ENCODE data around the gene PRMT5.
"Not testable (repeated sequence)": the region's sequence is repeated elsewhere in the genome, so short reads cannot be mapped to it uniquely, and the experiment has no call there.

PRMT5 gene

DNA sequence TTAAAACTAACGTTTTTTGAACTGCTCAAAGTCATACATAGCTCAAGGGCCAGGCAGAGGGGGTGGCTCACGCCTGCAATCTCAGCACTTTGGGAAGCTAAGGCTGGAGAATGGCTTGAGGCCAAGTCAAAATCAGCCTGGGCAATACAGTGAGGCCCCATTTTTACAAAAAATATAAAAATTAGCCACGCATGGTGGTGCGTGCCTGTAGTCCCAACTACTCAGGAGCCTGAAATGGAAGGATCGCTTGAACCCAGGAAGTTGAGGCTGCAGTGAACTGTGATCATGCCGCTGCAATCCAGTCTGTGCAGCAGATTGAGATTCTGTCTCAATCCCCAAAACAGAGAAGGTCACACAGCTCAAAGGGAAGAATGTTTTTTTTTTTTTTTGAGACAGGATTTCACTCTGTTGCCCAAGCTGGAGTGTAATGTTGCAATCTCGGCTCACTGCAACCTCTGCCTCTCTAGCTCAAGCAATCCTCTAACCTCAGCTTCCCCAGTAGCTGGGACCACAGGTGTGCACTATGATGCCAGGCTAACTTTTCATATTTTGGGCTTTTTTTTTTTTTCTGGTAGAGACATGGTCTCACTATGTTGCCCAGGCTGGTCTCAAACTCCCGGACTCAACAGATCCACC lies 13.2 kb downstream of the PRMT5 start:
- no peak overlapping the region for H3K27ac ChIP-seq (ENCODE audit: insufficient read depth, low read depth, low read length, poor library complexity, severe bottlenecking)
- no peaks in the 10 kb centered on the region for H3K9me3 ChIP-seq (ENCODE audit: control insufficient read depth, low read length)
- no peaks in the 10 kb centered on the region for H3K27me3 ChIP-seq (ENCODE audit: control insufficient read depth, insufficient read depth, low read length, poor library complexity, severe bottlenecking)
- 92 to 93% methylated on average over 8 of the region's 8 CpGs for whole genome bisulfite sequencing, 2 experiments
- peaks cover 10% of the 10 kb centered on the region for H3K36me3 ChIP-seq (ENCODE audit: control insufficient read depth, insufficient read depth, low read length)
- peaks cover 8% of the 10 kb centered on the region for H3K4me1 ChIP-seq (ENCODE audit: control insufficient read depth, insufficient read depth, low read length)
- H3K4me3 ChIP-seq (ENCODE audit: insufficient read depth, low read depth, low read length) = no peak overlapping the region

DNA sequence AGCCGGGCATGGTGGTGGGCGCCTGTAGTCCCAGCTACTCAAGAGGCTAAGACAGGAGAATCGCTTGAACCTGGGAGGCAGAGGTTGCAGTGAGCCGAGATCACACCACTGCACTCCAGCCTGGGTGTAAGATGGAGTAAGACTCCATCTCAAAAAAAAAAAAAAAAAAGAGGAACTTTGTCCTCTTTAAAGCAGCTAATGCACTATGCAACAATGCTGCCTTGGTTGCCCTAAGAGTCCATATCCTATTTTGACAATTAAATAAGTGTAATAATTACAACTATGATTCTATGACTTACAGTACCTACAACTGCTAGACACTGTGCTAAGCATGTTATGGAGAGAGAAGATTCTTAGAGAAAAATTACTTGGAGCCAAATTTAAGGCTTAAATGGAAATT lies 14.3 kb downstream of the PRMT5 start:
- not testable (repeated sequence) for H3K4me3 ChIP-seq (ENCODE audit: insufficient read depth, low read depth, low read length)

DNA sequence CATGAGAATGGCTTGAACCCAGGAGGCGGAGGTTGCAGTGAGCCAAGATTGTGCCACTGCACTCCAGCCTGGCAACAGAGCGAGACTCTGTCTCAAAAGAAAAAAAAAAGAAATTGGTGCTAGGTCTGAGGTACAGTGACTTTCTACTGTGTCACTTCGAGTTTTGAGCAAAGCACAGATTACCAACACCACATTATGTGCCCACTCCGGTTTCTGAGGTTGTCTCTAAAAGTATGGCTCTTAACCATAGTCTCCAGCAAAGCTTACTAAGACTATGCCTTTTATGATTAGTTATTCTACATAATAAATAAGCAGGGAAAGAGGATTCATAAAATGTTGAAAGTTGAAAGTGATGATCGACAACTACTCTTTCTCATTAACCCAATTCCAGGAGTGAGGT lies 18.3 kb downstream of the PRMT5 start:
- Histone ChIP-seq H3K27ac (ENCODE audit: insufficient read depth, low read depth, low read length, poor library complexity, severe bottlenecking) (no peak overlapping the region), H3K4me3 (ENCODE audit: insufficient read depth, low read depth, low read length) (no peak overlapping the region), H3K9me3 (ENCODE audit: control insufficient read depth, low read length) (no peaks in the 10 kb centered on the region), H3K4me1 (ENCODE audit: control insufficient read depth, insufficient read depth, low read length) (no peaks in the 10 kb centered on the region), H3K27me3 (ENCODE audit: control insufficient read depth, insufficient read depth, low read length, poor library complexity, severe bottlenecking) (no peaks in the 10 kb centered on the region), H3K36me3 (ENCODE audit: control insufficient read depth, insufficient read depth, low read length) (peaks cover 26% of the 10 kb centered on the region)
- WGBS, 2 experiments = 95 to 96% methylated on average over 4 to 5 of the region's 5 CpGs

More for the DNA sequence above, 14.3 kb downstream of the PRMT5 start:
- not testable (repeated sequence) for H3K4me1 ChIP-seq (ENCODE audit: control insufficient read depth, insufficient read depth, low read length); H3K27me3 ChIP-seq (ENCODE audit: control insufficient read depth, insufficient read depth, low read length, poor library complexity, severe bottlenecking); H3K9me3 ChIP-seq (ENCODE audit: control insufficient read depth, low read length); H3K36me3 ChIP-seq (ENCODE audit: control insufficient read depth, insufficient read depth, low read length); H3K27ac ChIP-seq (ENCODE audit: insufficient read depth, low read depth, low read length, poor library complexity, severe bottlenecking)
- WGBS, 2 experiments = 94 to 96% methylated on average over 4 of the region's 4 CpGs

DNA sequence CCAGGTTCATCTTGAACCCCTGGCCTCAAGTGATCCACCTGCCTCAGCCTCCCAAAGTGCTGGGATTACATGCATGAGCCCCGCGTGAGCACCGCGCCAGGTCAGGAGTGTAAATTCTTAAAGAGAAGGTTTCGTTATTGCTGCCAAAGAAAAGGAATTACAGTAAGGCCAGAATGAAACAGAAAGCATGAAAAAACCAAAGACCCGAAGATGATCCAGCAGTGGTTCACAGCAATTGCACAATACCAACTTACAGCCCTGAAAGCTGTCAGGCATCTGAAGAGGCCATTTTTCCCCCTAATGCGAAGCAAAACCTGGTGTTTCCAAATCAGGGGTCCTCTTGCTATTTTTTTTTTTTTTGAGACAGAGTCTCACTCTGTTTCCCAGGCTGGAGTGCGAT lies 20.6 kb downstream of the PRMT5 start:
- H3K27me3 ChIP-seq (ENCODE audit: control insufficient read depth, insufficient read depth, low read length, poor library complexity, severe bottlenecking) = no peaks in the 10 kb centered on the region
- no peak overlapping the region for H3K27ac ChIP-seq (ENCODE audit: insufficient read depth, low read depth, low read length, poor library complexity, severe bottlenecking)
- WGBS, 2 experiments = 90 to 93% methylated on average over 8 of the region's 8 CpGs
- H3K9me3 ChIP-seq (ENCODE audit: control insufficient read depth, low read length) = no peaks in the 10 kb centered on the region
- H3K4me3 ChIP-seq (ENCODE audit: insufficient read depth, low read depth, low read length) = no peak overlapping the region
- no peaks in the 10 kb centered on the region for H3K4me1 ChIP-seq (ENCODE audit: control insufficient read depth, insufficient read depth, low read length)
- peaks cover 49% of the 10 kb centered on the region for H3K36me3 ChIP-seq (ENCODE audit: control insufficient read depth, insufficient read depth, low read length)

DNA sequence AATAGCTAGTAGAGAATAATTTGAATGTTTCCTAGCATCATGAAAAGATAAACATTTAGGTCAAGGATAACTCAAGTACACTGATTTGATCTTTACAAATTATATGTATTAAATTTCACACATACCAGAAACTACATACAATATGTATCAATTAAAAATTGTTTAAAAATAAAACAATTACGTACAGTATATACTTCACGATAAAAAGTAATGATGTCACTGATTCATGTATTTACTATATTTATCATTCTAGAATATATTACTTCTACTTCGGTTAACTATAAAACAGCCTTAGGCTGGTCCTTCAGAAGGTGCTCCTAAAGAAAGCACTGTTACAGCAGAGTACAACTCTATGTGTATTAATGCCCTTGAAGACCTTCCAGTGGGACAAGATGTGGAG lies 21.7 kb downstream of the PRMT5 start:
- WGBS, 2 experiments = 88 to 100% methylated on average over 1 of the region's 3 CpGs
- no peak overlapping the region for H3K4me3 ChIP-seq (ENCODE audit: insufficient read depth, low read depth, low read length)
- H3K36me3 ChIP-seq (ENCODE audit: control insufficient read depth, insufficient read depth, low read length) = peaks cover 57% of the 10 kb centered on the region
- H3K4me1 ChIP-seq (ENCODE audit: control insufficient read depth, insufficient read depth, low read length) = no peaks in the 10 kb centered on the region
- H3K9me3 ChIP-seq (ENCODE audit: control insufficient read depth, low read length) = no peaks in the 10 kb centered on the region
- no peak overlapping the region for H3K27ac ChIP-seq (ENCODE audit: insufficient read depth, low read depth, low read length, poor library complexity, severe bottlenecking)
- no peaks in the 10 kb centered on the region for H3K27me3 ChIP-seq (ENCODE audit: control insufficient read depth, insufficient read depth, low read length, poor library complexity, severe bottlenecking)

DNA sequence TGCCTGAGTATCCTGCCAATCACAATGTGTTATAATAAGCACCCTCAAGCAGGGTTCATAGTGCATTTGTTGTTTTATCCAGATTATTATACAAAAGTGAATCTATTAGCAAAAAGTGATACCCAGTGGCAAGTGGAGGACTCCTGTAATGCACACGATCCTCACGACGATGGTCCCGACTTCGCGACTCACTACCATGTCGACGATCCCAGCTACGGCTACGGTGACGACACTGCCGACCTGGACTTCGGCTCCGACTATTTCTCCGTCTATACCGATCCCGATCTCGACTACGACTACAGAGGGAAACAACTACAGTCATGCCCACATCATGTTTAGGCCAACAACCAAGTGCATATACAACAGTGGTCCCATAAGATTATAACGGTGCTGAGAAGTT lies 23.1 kb downstream of the PRMT5 start:
- no peaks in the 10 kb centered on the region for H3K27me3 ChIP-seq (ENCODE audit: control insufficient read depth, insufficient read depth, low read length, poor library complexity, severe bottlenecking)
- 96% methylated on average over 20 of the region's 20 CpGs for whole genome bisulfite sequencing, 2 experiments
- no peaks in the 10 kb centered on the region for H3K4me1 ChIP-seq (ENCODE audit: control insufficient read depth, insufficient read depth, low read length)
- H3K27ac ChIP-seq (ENCODE audit: insufficient read depth, low read depth, low read length, poor library complexity, severe bottlenecking) = no peak overlapping the region
- H3K9me3 ChIP-seq (ENCODE audit: control insufficient read depth, low read length) = no peaks in the 10 kb centered on the region
- peaks cover 70% of the 10 kb centered on the region for H3K36me3 ChIP-seq (ENCODE audit: control insufficient read depth, insufficient read depth, low read length)
- no peak overlapping the region for H3K4me3 ChIP-seq (ENCODE audit: insufficient read depth, low read depth, low read length)

DNA sequence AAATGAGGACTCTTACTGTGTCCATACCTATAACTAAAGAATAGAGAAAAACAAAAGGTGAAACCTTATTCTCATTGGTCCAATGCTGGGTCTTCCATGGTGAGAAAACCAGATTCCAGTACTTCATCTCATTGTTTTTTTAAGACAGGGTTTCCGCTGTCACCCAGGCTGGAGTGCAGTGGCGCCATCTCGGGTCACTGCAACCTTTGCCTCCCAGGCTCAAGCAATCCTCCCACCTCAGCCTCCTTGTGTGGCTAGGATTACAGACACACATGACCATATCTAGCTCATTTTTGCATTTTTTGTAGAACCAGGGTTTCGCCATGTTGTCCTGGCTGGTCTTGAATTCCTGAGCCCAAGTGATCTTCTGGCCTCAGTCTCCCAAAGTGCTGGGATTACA lies 23.5 kb downstream of the PRMT5 start:
- WGBS, 2 experiments = 93 to 96% methylated on average over 4 of the region's 4 CpGs
- Histone ChIP-seq H3K36me3 (ENCODE audit: control insufficient read depth, insufficient read depth, low read length) (peaks cover 75% of the 10 kb centered on the region), H3K27ac (ENCODE audit: insufficient read depth, low read depth, low read length, poor library complexity, severe bottlenecking) (no peak overlapping the region)

DNA sequence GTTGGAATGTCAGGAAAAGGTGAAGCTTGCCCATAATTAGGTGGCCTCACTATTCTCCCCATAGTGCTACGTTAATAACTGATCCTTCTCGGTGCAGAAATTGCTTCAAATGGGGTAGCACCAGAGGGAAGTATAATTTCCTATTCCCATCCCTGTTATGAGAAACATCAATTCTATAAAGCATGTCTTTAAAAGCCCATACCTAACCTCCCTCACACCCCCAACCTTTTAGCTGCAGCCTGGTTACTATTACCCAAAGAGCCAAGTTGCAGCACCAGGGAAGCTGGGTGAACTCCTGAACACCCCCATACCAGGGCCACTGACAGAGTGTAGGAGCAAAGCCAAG lies 25.5 kb downstream of the PRMT5 start:
- peaks cover 64% of the 10 kb centered on the region for H3K36me3 ChIP-seq (ENCODE audit: control insufficient read depth, insufficient read depth, low read length)
- H3K27ac ChIP-seq (ENCODE audit: insufficient read depth, low read depth, low read length, poor library complexity, severe bottlenecking) = no peak overlapping the region
- 95 to 97% methylated on average over 2 of the region's 2 CpGs for WGBS, 2 experiments
- H3K27me3 ChIP-seq (ENCODE audit: control insufficient read depth, insufficient read depth, low read length, poor library complexity, severe bottlenecking) = no peaks in the 10 kb centered on the region
- H3K4me3 ChIP-seq (ENCODE audit: insufficient read depth, low read depth, low read length) = no peak overlapping the region
- no peaks in the 10 kb centered on the region for H3K9me3 ChIP-seq (ENCODE audit: control insufficient read depth, low read length)
- no peaks in the 10 kb centered on the region for H3K4me1 ChIP-seq (ENCODE audit: control insufficient read depth, insufficient read depth, low read length)

More for the DNA sequence above, 23.5 kb downstream of the PRMT5 start:
- Histone ChIP-seq H3K4me1 (ENCODE audit: control insufficient read depth, insufficient read depth, low read length) (no peaks in the 10 kb centered on the region), H3K4me3 (ENCODE audit: insufficient read depth, low read depth, low read length) (no peak overlapping the region), H3K9me3 (ENCODE audit: control insufficient read depth, low read length) (no peaks in the 10 kb centered on the region), H3K27me3 (ENCODE audit: control insufficient read depth, insufficient read depth, low read length, poor library complexity, severe bottlenecking) (no peaks in the 10 kb centered on the region)

DNA sequence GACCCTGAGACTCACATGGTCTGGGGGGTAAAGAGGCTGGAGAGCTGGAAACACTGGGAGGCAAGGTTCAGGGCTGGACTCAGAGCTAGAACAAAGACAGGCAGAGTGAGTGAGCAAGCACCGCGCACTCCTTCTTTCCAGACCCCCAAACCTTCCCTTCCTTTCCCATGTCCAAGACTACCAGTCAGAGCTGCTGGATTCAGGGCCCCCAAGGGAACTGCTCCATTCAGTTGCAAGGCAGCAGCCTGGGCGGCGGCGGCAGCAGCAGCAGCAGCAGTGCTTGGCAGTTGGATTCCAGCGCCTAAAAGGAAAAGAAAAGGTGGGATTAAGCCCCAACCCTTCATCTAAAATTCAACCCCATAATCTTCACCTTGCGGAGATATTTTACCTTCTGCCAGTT lies 27.4 kb downstream of the PRMT5 start:
- no peak overlapping the region for H3K27ac ChIP-seq (ENCODE audit: insufficient read depth, low read depth, low read length, poor library complexity, severe bottlenecking)
- 96% methylated on average over 7 of the region's 7 CpGs for WGBS, 2 experiments
- no peak overlapping the region for H3K4me3 ChIP-seq (ENCODE audit: insufficient read depth, low read depth, low read length)
- no peaks in the 10 kb centered on the region for H3K9me3 ChIP-seq (ENCODE audit: control insufficient read depth, low read length)
- peaks cover 55% of the 10 kb centered on the region for H3K36me3 ChIP-seq (ENCODE audit: control insufficient read depth, insufficient read depth, low read length)
- H3K27me3 ChIP-seq (ENCODE audit: control insufficient read depth, insufficient read depth, low read length, poor library complexity, severe bottlenecking) = no peaks in the 10 kb centered on the region
- H3K4me1 ChIP-seq (ENCODE audit: control insufficient read depth, insufficient read depth, low read length) = no peaks in the 10 kb centered on the region

DNA sequence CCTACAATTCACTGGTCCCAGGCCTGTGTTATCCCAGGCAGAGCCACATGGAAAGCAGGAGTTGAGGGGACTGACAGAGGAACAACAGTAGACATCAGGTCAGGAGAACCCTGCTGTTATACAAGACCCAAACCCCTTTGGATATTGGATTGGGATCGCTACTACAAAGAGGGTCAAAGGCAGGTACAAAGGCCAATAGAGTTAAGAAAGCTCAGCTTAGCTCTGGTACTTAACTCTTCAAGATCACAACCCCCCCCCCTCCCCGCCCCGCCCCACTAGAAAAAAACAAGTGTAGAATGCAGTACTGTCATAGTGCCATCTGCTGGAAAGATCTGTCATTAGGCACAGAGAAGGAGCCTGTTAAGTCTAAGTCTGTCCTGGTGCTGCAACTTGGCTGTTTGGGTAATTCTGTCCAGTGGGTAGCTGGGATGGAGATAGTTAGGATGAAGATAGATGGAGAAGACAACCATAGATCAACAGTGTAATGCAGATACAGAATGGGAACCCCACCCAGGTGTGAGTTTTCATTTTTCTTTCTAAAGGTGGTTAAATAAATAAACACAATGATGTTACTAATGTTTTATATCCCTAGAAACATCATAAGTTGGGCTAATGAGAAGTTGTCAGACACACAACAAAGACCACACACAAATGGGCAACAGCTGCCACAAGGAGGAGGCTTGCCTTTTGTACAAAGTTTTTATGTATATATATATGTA lies 28.9 kb downstream of the PRMT5 start:
- Histone ChIP-seq H3K36me3 (ENCODE audit: control insufficient read depth, insufficient read depth, low read length) (peaks cover 42% of the 10 kb centered on the region), H3K27ac (ENCODE audit: insufficient read depth, low read depth, low read length, poor library complexity, severe bottlenecking) (peak overlapping the region; percentile 26), H3K27me3 (ENCODE audit: control insufficient read depth, insufficient read depth, low read length, poor library complexity, severe bottlenecking) (no peaks in the 10 kb centered on the region), H3K4me1 (ENCODE audit: control insufficient read depth, insufficient read depth, low read length) (no peaks in the 10 kb centered on the region), H3K4me3 (ENCODE audit: insufficient read depth, low read depth, low read length) (no peak overlapping the region), H3K9me3 (ENCODE audit: control insufficient read depth, low read length) (no peaks in the 10 kb centered on the region)
- 0 to 16% methylated on average over 2 to 3 of the region's 3 CpGs for WGBS, 2 experiments
